ENCODE results near the gene SFTPD.

- TF ChIP-seq CTCF (IDR thresholded peaks at IDR 0.05) (no peak), POLR2A (IDR thresholded peaks at IDR 0.05) (no peak)
Observed at GRCh38 chr10:79941146-79941545, 7.8 kb downstream of the SFTPD start.
